Bone marrow (tissue), 2 donors: ENCODE results near the gene LRRC72.
"Not testable (repeated sequence)": the region's sequence is repeated elsewhere in the genome, so short reads cannot be mapped to it uniquely, and the experiment has no call there.

Experiments used
- DNase-seq, 2 donors: peaks; one replicate each; lab custom pipeline; 2025; lab: John Stamatoyannopoulos, UW

LRRC72 gene

GRCh38 chr7:16579216-16579615 lies 52.6 kb downstream of the LRRC72 start:
- no peak for DNase-seq

- no peak for DNase-seq
These were observed 54.7 kb downstream of the LRRC72 start for GRCh38 chr7:16581286-16581685.

- no peak for DNase-seq
These were observed 57.2 kb downstream of the LRRC72 start for GRCh38 chr7:16583834-16584233.

GRCh38 chr7:16585540-16585939 lies 58.9 kb downstream of the LRRC72 start:
- DNase-seq, result no peak

DNA sequence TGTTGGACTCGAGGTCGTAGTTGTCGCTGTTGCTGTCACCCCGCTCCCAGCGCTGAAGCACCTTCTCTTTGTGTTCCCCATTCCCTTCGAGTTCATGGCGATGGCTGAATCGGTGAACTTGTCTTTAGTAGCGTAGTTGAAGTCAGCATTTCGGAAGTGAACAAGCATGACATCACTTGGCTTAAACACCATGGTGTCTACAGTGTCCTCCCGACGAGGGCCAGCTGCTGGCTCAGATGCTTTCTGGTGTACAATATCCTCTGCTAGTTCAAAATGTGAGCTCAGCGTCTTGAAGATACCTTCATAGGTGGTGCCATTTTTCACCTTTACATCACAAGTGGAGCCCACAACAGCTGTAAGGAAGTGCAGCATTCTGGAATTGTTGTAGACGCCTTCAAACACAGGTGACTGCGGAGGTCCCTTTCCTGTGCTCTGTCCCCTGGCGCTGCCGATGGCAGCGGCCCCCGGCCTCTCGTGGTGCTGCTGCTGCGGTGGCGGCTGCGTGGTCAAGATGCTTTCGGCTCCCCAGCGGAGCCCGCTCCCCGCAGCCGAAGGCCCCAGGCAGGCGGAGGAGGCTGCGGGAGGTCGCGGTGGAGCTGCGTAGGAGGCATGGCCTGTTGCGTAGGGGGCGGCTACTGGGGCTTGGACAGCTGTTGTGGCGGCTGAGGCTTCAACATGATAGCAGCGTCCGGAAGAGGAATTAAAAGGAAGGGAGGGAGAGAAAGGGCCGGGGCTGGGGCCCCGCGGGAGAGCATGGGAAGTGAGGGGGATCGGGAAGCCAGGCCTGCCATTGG lies 59.7 kb downstream of the LRRC72 start:
- DNase-seq, result no peak

DNA sequence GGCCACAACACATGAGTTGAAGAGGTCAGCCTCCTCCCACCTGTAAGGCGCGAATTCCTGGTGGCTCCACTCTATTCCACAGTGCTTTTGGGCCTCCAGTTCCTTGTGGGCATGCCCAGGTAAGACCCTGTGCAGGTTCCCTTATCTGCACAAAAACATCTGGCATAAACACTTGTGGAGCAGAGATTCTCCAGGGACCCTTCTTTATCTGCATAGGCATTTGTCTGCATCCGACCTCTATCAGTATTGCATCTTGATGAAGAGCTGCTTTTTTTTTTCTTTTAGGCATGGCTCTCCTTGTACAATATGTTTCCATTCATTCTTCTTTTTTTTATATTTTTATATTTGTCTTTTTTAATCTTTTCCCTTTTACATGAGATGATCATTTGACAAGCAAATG lies 60.5 kb downstream of the LRRC72 start:
- DNase-seq, result no peak

DNA sequence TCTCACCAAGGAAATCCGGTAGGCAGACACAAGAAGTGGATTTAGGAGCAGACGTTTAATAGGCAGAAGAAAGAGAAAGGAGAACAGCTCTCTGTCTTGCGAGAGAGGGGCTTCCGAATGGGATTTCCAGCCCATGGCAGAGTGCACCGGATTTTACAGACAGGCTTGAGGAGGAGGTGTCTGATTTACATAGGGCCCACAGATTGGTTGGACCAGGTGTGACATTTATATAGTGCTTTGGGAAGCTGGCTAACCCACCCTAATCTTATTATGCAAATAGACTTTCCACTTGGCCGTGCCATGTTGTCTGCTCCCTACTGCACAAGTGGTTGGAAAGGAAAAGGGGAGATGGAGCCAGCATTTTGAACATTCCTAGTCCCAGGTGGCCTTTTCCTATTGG lies 61.2 kb downstream of the LRRC72 start:
- DNase-seq, result no peak

DNA sequence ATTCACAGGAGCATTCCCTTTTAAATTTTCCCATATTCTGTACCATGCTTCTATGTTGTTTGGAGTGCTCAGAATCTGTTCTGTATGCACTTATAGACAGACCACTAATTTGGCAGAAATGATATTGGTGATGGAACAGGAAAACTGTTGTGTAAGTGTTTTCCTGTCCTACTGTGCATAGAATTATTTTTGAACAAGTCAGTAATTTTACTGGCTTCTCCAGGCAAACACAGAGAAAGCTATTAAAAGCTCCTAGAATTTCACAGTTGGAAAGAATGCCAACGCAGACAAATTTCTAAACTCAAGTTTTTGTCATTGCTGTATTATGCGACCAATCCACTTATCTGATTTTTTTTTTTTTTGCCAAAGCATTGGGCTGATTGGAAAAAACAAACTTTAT lies 63.3 kb downstream of the LRRC72 start:
- DNase-seq, result no peak

DNA sequence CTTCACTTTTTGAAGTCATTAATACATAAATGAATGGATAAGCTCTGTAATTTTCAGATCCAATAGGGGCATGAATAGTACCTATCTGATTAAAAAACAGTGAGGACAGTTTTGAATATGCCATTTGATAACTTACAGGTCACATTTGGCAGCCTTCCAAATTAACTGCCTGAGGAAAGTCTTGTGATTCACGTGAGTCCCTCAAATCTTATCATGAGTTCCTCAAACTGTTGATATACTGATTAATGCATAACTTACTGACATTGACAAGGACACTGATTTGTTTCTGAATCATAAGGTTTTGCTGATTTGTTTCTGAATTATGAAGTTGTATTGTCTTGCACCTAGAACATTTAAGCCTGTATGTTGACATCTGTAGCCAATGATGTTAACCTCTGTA lies 63.8 kb downstream of the LRRC72 start:
- no peak for DNase-seq

DNA sequence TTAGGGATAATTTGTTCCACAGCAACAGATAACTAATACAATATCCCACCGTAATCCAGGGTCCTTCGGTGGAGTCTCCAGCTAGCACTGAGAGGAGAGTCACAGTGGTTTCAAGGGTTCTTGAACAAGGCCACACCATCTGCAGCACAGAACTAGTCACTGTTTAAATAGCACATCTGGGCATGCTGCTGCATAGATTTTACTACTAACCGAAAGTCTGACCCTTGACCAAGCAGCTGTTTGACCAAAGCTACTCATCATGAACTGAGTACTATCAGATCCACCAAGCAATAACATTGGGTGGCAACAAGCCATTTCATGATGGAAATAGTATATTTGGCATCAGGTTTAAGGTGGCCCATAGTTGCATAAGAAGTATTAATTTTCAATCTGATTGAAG lies 65.8 kb downstream of the LRRC72 start:
- DNase-seq, result no peak

DNA sequence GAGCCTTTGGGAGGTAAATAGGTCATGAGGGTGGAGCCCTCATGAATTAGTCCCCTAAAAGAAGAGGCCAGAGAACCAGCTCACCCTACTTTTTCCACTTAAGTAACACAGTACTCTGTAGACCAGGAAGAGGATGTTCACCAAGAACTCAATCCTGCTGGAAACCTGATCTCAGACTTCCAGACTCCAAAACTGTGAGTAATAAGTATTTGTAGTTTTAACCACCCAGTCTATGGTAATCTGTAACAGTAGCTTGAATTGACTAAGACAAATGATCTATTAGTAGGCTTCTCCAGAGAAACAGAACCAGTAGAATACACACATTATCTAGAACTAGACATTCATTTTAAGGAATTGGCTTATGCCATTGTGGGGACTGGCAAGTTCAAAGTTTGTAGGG lies 67.4 kb downstream of the LRRC72 start:
- no peak for DNase-seq

GRCh38 chr7:16594676-16595075 lies 68.1 kb downstream of the LRRC72 start:
- DNase-seq, result no peak

DNA sequence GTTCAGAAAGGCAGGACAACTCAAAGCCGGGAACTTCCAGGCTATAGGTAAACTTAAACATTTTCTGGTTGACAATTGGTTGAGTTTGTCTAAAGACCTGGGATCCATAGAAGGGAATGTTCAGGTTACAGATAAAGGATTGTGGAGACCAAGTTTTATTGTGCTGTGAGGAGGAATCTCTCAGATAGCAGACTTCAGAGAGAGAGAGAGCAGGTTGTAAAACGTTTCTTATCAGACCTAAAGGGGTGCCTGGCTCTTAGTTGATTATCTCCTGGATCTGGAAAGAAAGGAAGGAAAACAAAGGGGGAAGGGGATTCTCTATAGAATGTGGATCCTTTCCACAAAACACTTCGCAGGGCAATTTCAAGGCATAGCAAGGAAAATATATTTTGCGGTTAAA lies 69.0 kb downstream of the LRRC72 start:
- DNase-seq, result not testable (repeated sequence)

GRCh38 chr7:16598015-16598414 lies 71.4 kb downstream of the LRRC72 start:
- DNase-seq, result no peak

DNA sequence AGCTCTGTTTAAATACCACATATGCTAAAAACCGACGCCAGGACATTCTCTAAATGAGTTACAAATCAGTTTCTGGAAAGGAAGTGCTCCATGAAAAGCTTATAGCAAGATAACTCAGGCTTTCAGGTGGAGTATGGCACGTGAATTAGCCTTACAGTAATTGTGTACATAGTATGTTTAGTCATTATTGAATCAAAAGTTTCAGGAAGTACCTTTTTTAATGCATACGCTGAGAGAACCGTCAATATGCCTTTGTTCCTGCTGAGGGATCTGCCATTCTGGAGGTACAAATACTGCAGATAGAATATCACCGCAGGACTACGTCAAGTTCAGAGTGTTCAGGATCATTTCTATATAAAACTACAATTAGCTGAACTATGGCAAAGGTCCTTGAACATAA lies 73.2 kb downstream of the LRRC72 start:
- no peak for DNase-seq

DNA sequence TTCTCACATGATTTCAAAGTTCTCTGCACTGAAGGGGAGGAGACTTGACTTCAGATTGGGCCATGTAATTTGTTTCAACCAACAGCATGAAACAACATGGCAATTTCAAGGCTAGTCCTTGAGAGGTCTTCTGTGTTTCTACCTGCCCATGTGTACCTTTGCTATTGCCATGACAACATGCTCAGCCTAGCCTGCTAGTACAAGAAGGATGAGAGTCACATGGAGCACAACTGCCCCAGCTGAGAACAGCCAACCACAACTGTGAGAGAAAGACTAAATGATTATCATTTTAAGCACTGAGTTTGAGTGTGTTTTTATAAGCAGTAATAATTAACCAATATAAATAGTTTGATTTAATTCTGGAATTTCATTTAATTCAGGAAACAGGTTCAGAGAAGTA lies 77.0 kb downstream of the LRRC72 start:
- no peak for DNase-seq

DNA sequence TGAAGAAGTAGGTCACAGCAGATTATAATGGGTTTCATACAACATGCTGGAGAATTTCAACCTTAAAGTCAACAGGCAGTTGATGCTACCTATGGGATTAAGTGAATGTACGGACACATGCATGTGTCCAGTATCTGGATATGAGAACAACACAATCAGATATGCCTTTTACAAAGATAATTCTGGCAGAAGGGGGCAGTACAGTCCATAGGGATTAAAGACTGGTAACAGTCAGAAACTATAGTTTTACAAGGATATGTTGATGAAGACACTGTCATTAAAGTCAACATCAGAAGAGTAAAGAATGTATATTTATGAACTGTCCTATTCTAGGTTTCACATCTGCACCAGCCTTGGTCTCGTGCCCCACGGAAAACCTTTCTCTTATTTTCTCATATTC lies 77.4 kb downstream of the LRRC72 start:
- no peak for DNase-seq

DNA sequence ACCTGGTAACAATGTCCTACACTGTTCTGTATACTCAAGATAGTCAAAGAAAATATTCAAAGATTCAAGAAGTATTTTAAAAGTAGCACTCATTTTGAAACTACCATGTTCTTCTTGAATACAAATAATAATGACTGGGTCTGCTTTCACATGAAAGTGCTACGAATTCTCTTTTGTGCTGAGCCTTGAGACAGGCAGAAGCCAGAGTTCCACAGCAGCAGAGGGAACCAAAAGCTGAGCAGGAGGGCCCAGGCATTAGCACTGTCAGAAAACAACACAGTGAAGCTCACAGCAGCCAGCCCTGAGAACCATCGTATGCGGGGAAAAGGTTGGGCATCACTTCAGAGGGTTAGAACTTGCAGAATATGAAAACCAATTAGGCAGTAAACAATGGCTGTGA lies 80.1 kb downstream of the LRRC72 start:
- no peak for DNase-seq

- DNase-seq, result no peak
These were observed 83.3 kb downstream of the LRRC72 start for GRCh38 chr7:16609842-16610450.

- DNase-seq, result no peak
These were observed 85.1 kb downstream of the LRRC72 start for GRCh38 chr7:16611711-16612110.

- DNase-seq, result no peak
These were observed 88.6 kb downstream of the LRRC72 start for GRCh38 chr7:16615228-16615627.

- DNase-seq, result no peak
These were observed 89.5 kb downstream of the LRRC72 start for GRCh38 chr7:16616122-16616521.

DNA sequence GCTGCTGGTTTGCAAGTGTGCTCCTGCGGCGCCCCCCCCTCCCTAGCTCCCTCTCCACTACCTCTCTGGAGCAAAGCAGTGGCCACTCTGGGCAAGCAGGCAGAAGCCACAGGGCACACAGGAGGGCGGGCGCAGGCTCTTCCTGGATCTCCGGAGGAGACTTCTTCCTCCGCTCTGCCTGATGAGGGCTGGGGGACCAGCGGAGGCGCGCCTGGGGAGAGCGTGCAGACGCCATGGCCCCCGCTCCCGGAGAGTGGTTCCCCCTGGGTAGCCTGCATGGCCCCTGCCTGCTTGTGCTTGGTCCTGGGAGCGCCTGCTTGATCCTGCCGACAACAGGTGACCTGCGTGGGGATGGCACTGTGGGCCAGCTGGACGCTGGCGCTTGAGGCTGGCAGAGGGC lies 89.9 kb downstream of the LRRC72 start:
- no peak for DNase-seq

DNA sequence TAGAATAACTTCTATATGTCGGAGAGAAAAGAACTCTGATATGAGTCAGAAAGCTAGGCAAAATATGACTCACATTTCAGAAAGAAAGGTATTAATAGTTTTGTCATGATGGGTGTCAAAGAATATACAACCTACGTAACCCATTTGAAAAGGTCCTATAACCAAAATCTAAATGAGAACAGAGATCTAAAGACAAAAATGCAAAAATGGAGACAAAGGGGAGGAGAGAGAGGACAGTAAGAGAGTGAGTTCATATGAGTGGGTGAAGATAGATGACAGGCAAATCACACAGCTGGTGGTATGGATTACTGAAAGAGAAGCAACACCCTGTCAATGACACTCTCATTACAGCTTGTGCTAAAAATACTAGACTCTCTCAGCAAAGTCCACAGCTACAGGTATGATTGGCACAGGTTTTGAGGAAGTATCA lies 93.4 kb downstream of the LRRC72 start:
- DNase-seq, result no peak
